ENCODE results near the gene SALL4.

The SALL4 gene

DNA sequence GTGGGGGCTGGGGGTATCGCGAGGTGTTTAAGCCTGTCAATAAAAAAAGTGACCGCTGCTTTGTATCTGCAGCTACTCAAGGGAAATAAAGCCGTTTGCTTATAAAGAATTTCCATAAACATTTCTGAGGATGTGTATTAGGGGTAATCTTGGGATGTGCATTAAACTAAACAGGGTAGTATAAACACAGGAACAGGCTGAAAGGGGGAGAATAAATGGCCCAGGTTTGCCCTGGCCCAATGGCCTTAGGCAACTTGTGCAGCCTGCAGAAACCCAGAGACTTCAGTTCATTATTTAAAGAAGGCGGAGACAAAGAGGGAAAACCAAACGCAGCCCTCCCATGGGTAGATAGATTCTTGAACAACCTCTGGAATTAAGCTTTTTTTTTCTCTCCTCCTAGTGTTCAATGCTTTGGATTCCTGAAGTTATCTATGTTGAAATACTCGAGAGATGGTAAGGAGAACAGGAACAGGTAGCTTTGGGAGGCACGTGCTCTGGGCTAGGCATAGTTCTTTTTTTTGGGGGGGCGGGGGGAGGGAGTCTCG, 35.6 kb upstream of the SALL4 start:
- H3K4me1 ChIP-seq (ENCODE audit: insufficient read depth, low read length, poor library complexity, severe bottlenecking) = peaks cover 1% of the 10 kb centered on the region
- TF ChIP-seq EZH2phosphoT487 (IDR thresholded peaks at IDR 0.05; ENCODE audit: borderline replicate concordance) = no peak
- TF ChIP-seq, protein P1, sequence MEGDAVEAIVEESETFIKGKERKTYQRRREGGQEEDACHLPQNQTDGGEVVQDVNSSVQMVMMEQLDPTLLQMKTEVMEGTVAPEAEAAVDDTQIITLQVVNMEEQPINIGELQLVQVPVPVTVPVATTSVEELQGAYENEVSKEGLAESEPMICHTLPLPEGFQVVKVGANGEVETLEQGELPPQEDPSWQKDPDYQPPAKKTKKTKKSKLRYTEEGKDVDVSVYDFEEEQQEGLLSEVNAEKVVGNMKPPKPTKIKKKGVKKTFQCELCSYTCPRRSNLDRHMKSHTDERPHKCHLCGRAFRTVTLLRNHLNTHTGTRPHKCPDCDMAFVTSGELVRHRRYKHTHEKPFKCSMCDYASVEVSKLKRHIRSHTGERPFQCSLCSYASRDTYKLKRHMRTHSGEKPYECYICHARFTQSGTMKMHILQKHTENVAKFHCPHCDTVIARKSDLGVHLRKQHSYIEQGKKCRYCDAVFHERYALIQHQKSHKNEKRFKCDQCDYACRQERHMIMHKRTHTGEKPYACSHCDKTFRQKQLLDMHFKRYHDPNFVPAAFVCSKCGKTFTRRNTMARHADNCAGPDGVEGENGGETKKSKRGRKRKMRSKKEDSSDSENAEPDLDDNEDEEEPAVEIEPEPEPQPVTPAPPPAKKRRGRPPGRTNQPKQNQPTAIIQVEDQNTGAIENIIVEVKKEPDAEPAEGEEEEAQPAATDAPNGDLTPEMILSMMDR (conservative IDR thresholded peaks at IDR 0.05; ENCODE audit: low read length) = no peak
- no peak overlapping the region for H3K4me2 ChIP-seq (ENCODE audit: low read depth, low read length, poor library complexity, severe bottlenecking)
- H3K9ac ChIP-seq (ENCODE audit: low read depth, low read length, poor library complexity, severe bottlenecking) = no peak overlapping the region
- no peaks in the 10 kb centered on the region for H3K9me2 ChIP-seq (replicated peaks; ENCODE audit: low read depth, low read length)
- no peaks in the 10 kb centered on the region for H4K20me1 ChIP-seq (ENCODE audit: insufficient read depth, low read length, poor library complexity, severe bottlenecking)
- H3F3A ChIP-seq (ENCODE audit: low read depth) = no peaks in the 10 kb centered on the region
- no peaks in the 10 kb centered on the region for H3K79me2 ChIP-seq (ENCODE audit: insufficient read depth, low read length)
- H2AFZ ChIP-seq (ENCODE audit: low read length) = no peak overlapping the region
- no peak overlapping the region for H3K4me3 ChIP-seq (ENCODE audit: low read length, poor library complexity, severe bottlenecking)
- H3K27me3 ChIP-seq (ENCODE audit: insufficient read depth, low read length, poor library complexity, severe bottlenecking) = no peaks in the 10 kb centered on the region
- no peaks in the 10 kb centered on the region for H3K9me3 ChIP-seq (ENCODE audit: insufficient read depth, low read depth, low read length)
- no peaks in the 10 kb centered on the region for H3K36me3 ChIP-seq (ENCODE audit: insufficient read depth, low read length)

DNA sequence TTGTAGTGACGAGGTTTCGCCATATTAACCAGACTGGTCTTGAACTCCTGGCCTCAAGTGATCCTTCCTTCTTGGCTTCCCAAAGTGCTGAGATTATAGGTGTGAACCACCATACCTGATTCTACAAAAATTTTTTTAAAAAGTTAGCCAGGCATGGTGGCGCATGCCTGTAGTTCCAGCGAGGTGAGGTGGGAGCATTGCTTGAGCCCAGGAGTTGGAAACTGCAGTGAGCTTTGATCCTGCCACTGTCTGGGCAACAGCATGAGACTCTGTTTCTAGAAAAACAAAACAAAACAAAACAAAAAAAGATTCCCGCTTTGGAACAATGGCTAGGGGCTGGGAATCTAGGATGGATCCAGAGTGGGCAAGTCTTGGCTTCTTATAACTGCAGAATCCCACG, 35.1 kb upstream of the SALL4 start:
- Histone ChIP-seq H3K4me2 (ENCODE audit: low read depth, low read length, poor library complexity, severe bottlenecking) (no peak overlapping the region), H3K4me1 (ENCODE audit: insufficient read depth, low read length, poor library complexity, severe bottlenecking) (no peaks in the 10 kb centered on the region), H3K27me3 (ENCODE audit: insufficient read depth, low read length, poor library complexity, severe bottlenecking) (no peaks in the 10 kb centered on the region), H3K36me3 (ENCODE audit: insufficient read depth, low read length) (no peaks in the 10 kb centered on the region), H3K9me3 (ENCODE audit: insufficient read depth, low read depth, low read length) (no peaks in the 10 kb centered on the region), H3K4me3 (ENCODE audit: low read length, poor library complexity, severe bottlenecking) (no peak overlapping the region), H3K79me2 (ENCODE audit: insufficient read depth, low read length) (no peaks in the 10 kb centered on the region), H2AFZ (ENCODE audit: low read length) (no peak overlapping the region), H3K9ac (ENCODE audit: low read depth, low read length, poor library complexity, severe bottlenecking) (no peak overlapping the region), H4K20me1 (ENCODE audit: insufficient read depth, low read length, poor library complexity, severe bottlenecking) (no peaks in the 10 kb centered on the region), H3F3A (ENCODE audit: low read depth) (no peaks in the 10 kb centered on the region), H3K9me2 (replicated peaks; ENCODE audit: low read depth, low read length) (no peaks in the 10 kb centered on the region)
- no peak for TF ChIP-seq EZH2phosphoT487 (IDR thresholded peaks at IDR 0.05; ENCODE audit: borderline replicate concordance)
- TF ChIP-seq, protein P1 (conservative IDR thresholded peaks at IDR 0.05; ENCODE audit: low read length) = no peak

DNA sequence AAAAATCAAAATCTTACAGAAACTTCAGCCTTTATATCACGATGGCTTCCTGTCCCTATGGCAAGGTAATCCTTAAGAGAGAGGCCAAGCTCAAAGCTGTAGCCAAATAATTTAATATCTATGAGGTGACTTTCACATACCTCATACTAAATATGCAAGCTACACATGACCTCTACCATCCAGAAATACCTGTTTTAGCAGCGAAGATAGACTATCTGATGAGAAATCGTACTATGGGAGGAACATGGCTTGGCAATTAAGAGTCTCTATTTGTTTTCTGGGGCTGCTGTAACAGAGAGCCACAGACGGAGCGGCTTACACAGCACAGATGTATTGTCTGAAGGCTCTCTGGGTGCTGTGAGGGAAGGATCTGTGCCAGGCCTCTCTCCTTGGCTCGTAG, 31.0 kb upstream of the SALL4 start:
- TF ChIP-seq EZH2phosphoT487 (IDR thresholded peaks at IDR 0.05; ENCODE audit: borderline replicate concordance) = no peak
- TF ChIP-seq, protein P1 (conservative IDR thresholded peaks at IDR 0.05; ENCODE audit: low read length) = no peak
- H3K9me3 ChIP-seq (ENCODE audit: insufficient read depth, low read depth, low read length) = no peaks in the 10 kb centered on the region
- H2AFZ ChIP-seq (ENCODE audit: low read length) = no peak overlapping the region
- no peaks in the 10 kb centered on the region for H3K9me2 ChIP-seq (replicated peaks; ENCODE audit: low read depth, low read length)
- no peaks in the 10 kb centered on the region for H3K4me1 ChIP-seq (ENCODE audit: insufficient read depth, low read length, poor library complexity, severe bottlenecking)
- no peaks in the 10 kb centered on the region for H3F3A ChIP-seq (ENCODE audit: low read depth)
- H4K20me1 ChIP-seq (ENCODE audit: insufficient read depth, low read length, poor library complexity, severe bottlenecking) = no peaks in the 10 kb centered on the region
- H3K36me3 ChIP-seq (ENCODE audit: insufficient read depth, low read length) = no peaks in the 10 kb centered on the region
- H3K4me2 ChIP-seq (ENCODE audit: low read depth, low read length, poor library complexity, severe bottlenecking) = no peak overlapping the region
- no peak overlapping the region for H3K4me3 ChIP-seq (ENCODE audit: low read length, poor library complexity, severe bottlenecking)
- no peaks in the 10 kb centered on the region for H3K27me3 ChIP-seq (ENCODE audit: insufficient read depth, low read length, poor library complexity, severe bottlenecking)
- no peak overlapping the region for H3K9ac ChIP-seq (ENCODE audit: low read depth, low read length, poor library complexity, severe bottlenecking)
- H3K79me2 ChIP-seq (ENCODE audit: insufficient read depth, low read length) = no peaks in the 10 kb centered on the region
